ENCODE data around the gene CACNA2D3. TPM values are rescaled to one million over a fixed set of nuclear protein-coding genes. Genes with fewer than 3 reads are reported as not detected.

CACNA2D3 gene
- total and polyA plus RNA-seq, 2 experiments from 2014 or later = 1.1 to 2.5 TPM

DNA sequence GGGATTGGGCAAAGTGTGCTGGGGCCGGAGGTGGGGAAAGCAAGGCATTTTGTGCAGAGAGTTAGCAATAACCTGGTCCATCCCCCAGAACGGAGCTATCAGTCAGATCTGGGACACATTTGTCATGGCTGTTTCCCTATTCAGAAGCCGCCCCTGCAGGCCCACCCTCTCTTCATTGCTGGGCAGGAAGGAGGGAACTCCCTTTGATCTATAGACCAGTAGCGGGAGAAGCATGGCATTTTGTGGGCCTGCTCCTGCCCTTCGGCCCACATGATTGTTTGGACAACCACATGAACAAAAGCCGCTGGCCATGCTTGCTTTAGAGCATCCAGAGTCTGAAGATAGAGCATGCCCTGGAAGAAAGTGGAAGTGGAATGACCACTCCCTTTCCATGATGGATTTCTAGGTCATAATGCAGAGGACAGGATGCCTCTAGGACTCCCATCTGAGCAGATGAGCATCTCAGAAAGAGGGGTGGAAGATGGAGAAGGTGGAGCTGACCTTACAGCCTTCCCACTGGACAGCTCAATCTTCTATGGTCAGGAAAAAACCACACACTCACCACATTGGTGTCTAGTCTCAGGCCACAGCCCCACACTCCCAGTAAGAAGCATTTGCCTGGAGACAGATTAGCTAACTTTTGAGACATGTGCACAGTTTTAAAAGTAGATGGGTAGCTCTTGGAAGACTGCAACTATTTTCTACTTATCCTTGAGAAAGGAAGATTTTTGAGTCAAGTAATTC is 817.4 kb downstream of the CACNA2D3 start:
- WGBS (ENCODE audit: low lambda C conversion rate, missing lambda C conversion rate) = 68% methylated on average over 6 of the region's 6 CpGs
- Histone ChIP-seq H3K27ac (no peak overlapping the region), H4K20me1 (ENCODE audit: insufficient read depth, poor library complexity, severe bottlenecking) (no peaks in the 10 kb centered on the region), H3K36me3 (replicated peaks; ENCODE audit: insufficient read depth, low read depth) (no peaks in the 10 kb centered on the region), H2AFZ (no peak overlapping the region), H3K4me3 (no peak overlapping the region), H3K9me2 (replicated peaks; ENCODE audit: insufficient read depth) (no peaks in the 10 kb centered on the region), H3K79me2 (no peaks in the 10 kb centered on the region), H3K27me3 (no peaks in the 10 kb centered on the region), H3K9me3 (ENCODE audit: low read depth) (no peaks in the 10 kb centered on the region), H3K4me1 (ENCODE audit: insufficient read depth) (no peaks in the 10 kb centered on the region), H3K4me2 (no peak overlapping the region)
- DNase-seq (ENCODE audit: low spot score) = no peak
- TF ChIP-seq EZH2phosphoT487 (IDR thresholded peaks at IDR 0.05; ENCODE audit: low read depth, severe bottlenecking, unreplicated experiment) (no peak), EZH2 (IDR thresholded peaks at IDR 0.05; ENCODE audit: borderline replicate concordance) (no peak)
- TF ChIP-seq, protein P1, sequence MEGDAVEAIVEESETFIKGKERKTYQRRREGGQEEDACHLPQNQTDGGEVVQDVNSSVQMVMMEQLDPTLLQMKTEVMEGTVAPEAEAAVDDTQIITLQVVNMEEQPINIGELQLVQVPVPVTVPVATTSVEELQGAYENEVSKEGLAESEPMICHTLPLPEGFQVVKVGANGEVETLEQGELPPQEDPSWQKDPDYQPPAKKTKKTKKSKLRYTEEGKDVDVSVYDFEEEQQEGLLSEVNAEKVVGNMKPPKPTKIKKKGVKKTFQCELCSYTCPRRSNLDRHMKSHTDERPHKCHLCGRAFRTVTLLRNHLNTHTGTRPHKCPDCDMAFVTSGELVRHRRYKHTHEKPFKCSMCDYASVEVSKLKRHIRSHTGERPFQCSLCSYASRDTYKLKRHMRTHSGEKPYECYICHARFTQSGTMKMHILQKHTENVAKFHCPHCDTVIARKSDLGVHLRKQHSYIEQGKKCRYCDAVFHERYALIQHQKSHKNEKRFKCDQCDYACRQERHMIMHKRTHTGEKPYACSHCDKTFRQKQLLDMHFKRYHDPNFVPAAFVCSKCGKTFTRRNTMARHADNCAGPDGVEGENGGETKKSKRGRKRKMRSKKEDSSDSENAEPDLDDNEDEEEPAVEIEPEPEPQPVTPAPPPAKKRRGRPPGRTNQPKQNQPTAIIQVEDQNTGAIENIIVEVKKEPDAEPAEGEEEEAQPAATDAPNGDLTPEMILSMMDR (IDR thresholded peaks at IDR 0.05; ENCODE audit: poor library complexity) = no peak

DNA sequence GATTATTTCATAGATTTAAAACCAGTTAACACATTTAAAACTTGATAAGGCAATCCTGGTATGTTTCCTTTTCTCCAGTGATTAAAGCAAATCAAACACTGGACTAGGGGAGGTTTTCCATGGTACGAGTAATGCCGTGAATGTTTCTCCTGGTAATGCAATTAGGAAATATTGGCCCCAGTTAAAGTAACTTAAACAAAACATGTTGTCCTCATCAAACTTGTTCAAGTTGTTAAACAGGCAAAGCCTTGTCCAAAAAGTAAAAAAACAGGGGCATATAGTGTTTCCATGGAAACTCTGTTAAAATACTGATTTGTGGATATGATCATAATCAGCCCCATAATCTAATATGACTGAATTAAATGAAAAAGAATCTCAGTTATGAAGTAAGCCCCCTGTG is 818.6 kb downstream of the CACNA2D3 start:
- Histone ChIP-seq H3K79me2 (no peaks in the 10 kb centered on the region), H3K36me3 (replicated peaks; ENCODE audit: insufficient read depth, low read depth) (no peaks in the 10 kb centered on the region), H4K20me1 (ENCODE audit: insufficient read depth, poor library complexity, severe bottlenecking) (no peaks in the 10 kb centered on the region), H3K4me2 (no peak overlapping the region), H3K4me1 (ENCODE audit: insufficient read depth) (no peaks in the 10 kb centered on the region), H3K4me3 (no peak overlapping the region), H3K27me3 (no peaks in the 10 kb centered on the region), H3K27ac (no peak overlapping the region), H2AFZ (no peak overlapping the region), H3K9me3 (ENCODE audit: low read depth) (no peaks in the 10 kb centered on the region), H3K9me2 (replicated peaks; ENCODE audit: insufficient read depth) (no peaks in the 10 kb centered on the region)
- no peak for DNase-seq (ENCODE audit: low spot score)
- WGBS (ENCODE audit: low lambda C conversion rate, missing lambda C conversion rate) = 45% methylated on average over 2 of the region's 2 CpGs
- no peak for TF ChIP-seq EZH2 (IDR thresholded peaks at IDR 0.05; ENCODE audit: borderline replicate concordance)
- TF ChIP-seq, protein P1 (IDR thresholded peaks at IDR 0.05; ENCODE audit: poor library complexity) = no peak
- TF ChIP-seq EZH2phosphoT487 (IDR thresholded peaks at IDR 0.05; ENCODE audit: low read depth, severe bottlenecking, unreplicated experiment) = no peak

DNA sequence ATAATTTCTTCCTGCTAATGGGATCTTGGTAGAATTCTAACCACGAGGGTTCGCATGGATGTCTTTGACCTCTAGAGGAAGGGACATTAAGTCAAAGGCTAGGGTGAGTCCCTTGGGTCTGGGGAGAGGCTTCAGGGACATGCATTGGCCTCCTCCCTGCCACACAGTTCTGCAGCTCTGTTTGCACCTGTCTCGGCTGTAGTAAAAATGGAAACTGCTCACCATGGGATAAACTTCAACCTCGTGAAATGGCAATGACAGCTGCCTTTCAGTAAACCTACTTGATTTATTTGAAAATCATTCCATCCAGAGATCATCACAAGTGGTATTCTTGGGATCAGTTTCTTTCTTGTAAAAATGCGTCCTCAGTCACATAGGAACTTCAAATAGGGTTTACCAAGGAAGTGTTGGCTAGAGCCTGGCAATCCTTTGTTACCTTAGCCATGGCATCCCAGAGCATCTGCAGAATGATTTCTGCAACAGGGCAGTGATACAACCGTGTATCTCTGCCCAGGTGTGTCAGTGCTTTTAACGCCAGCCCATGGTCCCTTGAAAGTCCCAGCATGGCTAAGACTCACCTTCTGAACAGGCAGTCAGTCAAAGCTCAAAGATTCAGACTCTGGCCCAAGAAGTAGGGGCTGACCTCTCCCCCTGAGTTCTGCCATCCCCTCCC is 819.5 kb downstream of the CACNA2D3 start:
- Histone ChIP-seq H3K4me1 (ENCODE audit: insufficient read depth) (no peaks in the 10 kb centered on the region), H2AFZ (no peak overlapping the region), H3K79me2 (no peaks in the 10 kb centered on the region), H3K4me3 (no peak overlapping the region), H4K20me1 (ENCODE audit: insufficient read depth, poor library complexity, severe bottlenecking) (no peaks in the 10 kb centered on the region), H3K4me2 (no peak overlapping the region), H3K36me3 (replicated peaks; ENCODE audit: insufficient read depth, low read depth) (no peaks in the 10 kb centered on the region), H3K27me3 (no peaks in the 10 kb centered on the region), H3K9me2 (replicated peaks; ENCODE audit: insufficient read depth) (no peaks in the 10 kb centered on the region), H3K9me3 (ENCODE audit: low read depth) (no peaks in the 10 kb centered on the region), H3K27ac (no peak overlapping the region)
- 76% methylated on average over 7 of the region's 7 CpGs for WGBS (ENCODE audit: low lambda C conversion rate, missing lambda C conversion rate)
- TF ChIP-seq EZH2phosphoT487 (IDR thresholded peaks at IDR 0.05; ENCODE audit: low read depth, severe bottlenecking, unreplicated experiment) = no peak
- no peak for TF ChIP-seq EZH2 (IDR thresholded peaks at IDR 0.05; ENCODE audit: borderline replicate concordance)
- TF ChIP-seq, protein P1 (IDR thresholded peaks at IDR 0.05; ENCODE audit: poor library complexity) = no peak
- DNase-seq (ENCODE audit: low spot score) = no peak

Measured in hepatocyte (in vitro differentiated cells).